Right atrium auricular region (tissue), 2 donors: ENCODE measurements around the gene CCR5AS.
"Not testable (repeated sequence)": the region's sequence is repeated elsewhere in the genome, so short reads cannot be mapped to it uniquely, and the experiment has no call there.

Experiments used
- DNase-seq: peaks from one replicate; pipeline ENCODE4 v3.0.0-alpha.2; 2019; ENCODE audit warnings: low spot score
- H3K27ac ChIP-seq, 2 donors: fragments of 200-600 bp; sonication (generic); 1 replicate in 1 of 2; 2 replicates in 1 of 2; pipeline ENCODE4 v1.5.1; 2016 to 2019
- H3K27me3 ChIP-seq, 2 donors: fragments of 200-600 bp; sonication (generic); one replicate each; pipeline versions ENCODE4 v1.5.1 to v1.6.0; 2017 to 2019
- H3K36me3 ChIP-seq: fragments of 200-600 bp; sonication (generic); one replicate; pipeline ENCODE4 v1.5.1; 2016
- H3K4me1 ChIP-seq, 2 donors: fragments of 200-600 bp; sonication (generic); one replicate each; pipeline versions ENCODE4 v1.5.1 to v1.6.0; 2017 to 2019
- H3K4me3 ChIP-seq, 2 donors: fragments of 200-600 bp; sonication (generic); 1 replicate in 1 of 2; 2 replicates in 1 of 2; pipeline ENCODE4 v1.5.1; 2017 to 2019; ENCODE audit warnings: mild to moderate bottlenecking in 1 of 2, moderate library complexity in 1 of 2
- H3K9me3 ChIP-seq, 2 donors: fragments of 200-600 bp; sonication (generic); one replicate each; pipeline ENCODE4 v1.5.1; 2019
- TF ChIP-seq, protein P1 (sequence below), 2 donors: fragments of 200-600 bp; sonication (generic); IDR thresholded peaks; one replicate each; pipeline ENCODE4 v1.5.1; 2019; ENCODE audit warnings: antibody characterized with exemption in 2 of 2

CCR5AS gene

DNA sequence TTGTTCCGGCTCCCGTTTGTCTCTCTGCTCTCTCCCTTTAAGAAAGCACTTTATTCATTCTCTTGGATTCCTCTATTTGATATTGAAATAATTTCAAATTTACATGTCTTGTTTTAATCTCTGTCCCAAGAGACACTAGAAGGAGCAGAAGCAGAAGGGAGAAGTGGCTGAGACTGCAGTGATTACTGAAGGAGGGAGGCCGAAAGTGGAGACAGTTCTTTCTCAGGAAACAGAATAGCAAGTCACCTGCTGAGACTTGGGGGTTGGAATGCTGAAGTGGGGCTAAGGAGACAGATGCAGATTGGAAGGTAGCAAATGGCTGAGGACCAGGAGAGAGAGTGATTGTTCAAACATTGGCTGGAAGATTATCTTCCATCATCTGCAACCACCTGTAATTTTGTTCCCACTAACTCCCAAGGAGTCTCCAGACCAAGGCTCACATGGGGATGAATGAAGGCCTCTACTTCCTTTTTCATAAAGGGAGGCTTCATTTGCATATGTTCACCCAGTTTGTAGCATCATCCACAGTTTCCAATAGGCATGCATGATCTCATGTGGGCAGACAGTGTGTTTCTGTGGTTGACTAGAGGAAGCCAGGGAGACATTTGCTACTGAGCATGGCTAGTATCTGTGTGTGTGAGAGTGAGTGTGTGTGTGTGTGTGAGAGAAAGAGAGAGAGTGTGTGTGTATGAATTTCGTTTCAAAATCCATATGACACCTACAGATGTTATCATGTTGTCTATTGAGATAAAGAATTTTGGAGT lies 33.8 kb upstream of the CCR5AS start:
- Histone ChIP-seq H3K4me3 (no peak overlapping the region), H3K27ac (no peak overlapping the region), H3K9me3 (no peaks in the 10 kb centered on the region), H3K36me3 (no peaks in the 10 kb centered on the region), H3K27me3 (no peaks in the 10 kb centered on the region), H3K4me1 (no peaks in the 10 kb centered on the region)
- TF ChIP-seq, protein P1, sequence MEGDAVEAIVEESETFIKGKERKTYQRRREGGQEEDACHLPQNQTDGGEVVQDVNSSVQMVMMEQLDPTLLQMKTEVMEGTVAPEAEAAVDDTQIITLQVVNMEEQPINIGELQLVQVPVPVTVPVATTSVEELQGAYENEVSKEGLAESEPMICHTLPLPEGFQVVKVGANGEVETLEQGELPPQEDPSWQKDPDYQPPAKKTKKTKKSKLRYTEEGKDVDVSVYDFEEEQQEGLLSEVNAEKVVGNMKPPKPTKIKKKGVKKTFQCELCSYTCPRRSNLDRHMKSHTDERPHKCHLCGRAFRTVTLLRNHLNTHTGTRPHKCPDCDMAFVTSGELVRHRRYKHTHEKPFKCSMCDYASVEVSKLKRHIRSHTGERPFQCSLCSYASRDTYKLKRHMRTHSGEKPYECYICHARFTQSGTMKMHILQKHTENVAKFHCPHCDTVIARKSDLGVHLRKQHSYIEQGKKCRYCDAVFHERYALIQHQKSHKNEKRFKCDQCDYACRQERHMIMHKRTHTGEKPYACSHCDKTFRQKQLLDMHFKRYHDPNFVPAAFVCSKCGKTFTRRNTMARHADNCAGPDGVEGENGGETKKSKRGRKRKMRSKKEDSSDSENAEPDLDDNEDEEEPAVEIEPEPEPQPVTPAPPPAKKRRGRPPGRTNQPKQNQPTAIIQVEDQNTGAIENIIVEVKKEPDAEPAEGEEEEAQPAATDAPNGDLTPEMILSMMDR (IDR thresholded peaks at IDR 0.05), result no peak
- no peak for DNase-seq

GRCh38 chr3:46438831-46439230 lies 32.0 kb upstream of the CCR5AS start:
- H3K36me3 ChIP-seq, result no peaks in the 10 kb centered on the region
- H3K4me3 ChIP-seq, result no peak overlapping the region
- H3K27me3 ChIP-seq, result no peaks in the 10 kb centered on the region
- TF ChIP-seq, protein P1 (IDR thresholded peaks at IDR 0.05), result no peak
- DNase-seq, result no peak
- no peak overlapping the region for H3K27ac ChIP-seq
- H3K4me1 ChIP-seq, result no peaks in the 10 kb centered on the region
- no peaks in the 10 kb centered on the region for H3K9me3 ChIP-seq

GRCh38 chr3:46435081-46435726 lies 28.3 kb upstream of the CCR5AS start:
- Histone ChIP-seq H3K4me3 (no peak overlapping the region), H3K9me3 (no peaks in the 10 kb centered on the region), H3K36me3 (no peaks in the 10 kb centered on the region), H3K27ac (no peak overlapping the region), H3K27me3 (no peaks in the 10 kb centered on the region), H3K4me1 (no peaks in the 10 kb centered on the region)
- no peak for DNase-seq
- TF ChIP-seq, protein P1 (IDR thresholded peaks at IDR 0.05), result no peak

GRCh38 chr3:46433841-46434240 lies 27.0 kb upstream of the CCR5AS start:
- no peak overlapping the region for H3K4me3 ChIP-seq
- no peaks in the 10 kb centered on the region for H3K27me3 ChIP-seq
- H3K27ac ChIP-seq, result no peak overlapping the region
- DNase-seq, result no peak
- no peaks in the 10 kb centered on the region for H3K9me3 ChIP-seq
- TF ChIP-seq, protein P1 (IDR thresholded peaks at IDR 0.05), result no peak
- no peaks in the 10 kb centered on the region for H3K36me3 ChIP-seq
- H3K4me1 ChIP-seq, result no peaks in the 10 kb centered on the region

DNA sequence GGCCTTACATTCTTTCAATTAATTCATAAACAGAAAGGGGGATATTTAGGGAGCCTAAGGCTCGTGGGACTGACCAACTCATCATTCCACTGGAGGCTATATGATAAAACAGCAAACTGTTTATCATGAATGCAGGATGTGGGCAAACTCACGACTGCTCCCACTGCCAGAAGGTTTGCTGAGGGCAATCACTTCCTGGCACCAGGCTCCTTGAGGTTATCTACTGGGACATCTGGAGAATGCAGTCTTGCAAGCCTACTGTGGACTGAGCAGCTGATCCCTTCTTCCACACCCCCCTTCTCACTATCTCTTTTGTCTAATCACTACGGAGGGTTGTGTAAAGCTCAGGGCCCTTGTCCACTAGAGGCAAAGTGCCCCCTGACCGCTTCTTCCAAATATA lies 26.3 kb upstream of the CCR5AS start:
- H3K9me3 ChIP-seq, H3K27ac ChIP-seq, H3K4me1 ChIP-seq, H3K4me3 ChIP-seq, DNase-seq, H3K27me3 ChIP-seq, H3K36me3 ChIP-seq: not testable (repeated sequence)

DNA sequence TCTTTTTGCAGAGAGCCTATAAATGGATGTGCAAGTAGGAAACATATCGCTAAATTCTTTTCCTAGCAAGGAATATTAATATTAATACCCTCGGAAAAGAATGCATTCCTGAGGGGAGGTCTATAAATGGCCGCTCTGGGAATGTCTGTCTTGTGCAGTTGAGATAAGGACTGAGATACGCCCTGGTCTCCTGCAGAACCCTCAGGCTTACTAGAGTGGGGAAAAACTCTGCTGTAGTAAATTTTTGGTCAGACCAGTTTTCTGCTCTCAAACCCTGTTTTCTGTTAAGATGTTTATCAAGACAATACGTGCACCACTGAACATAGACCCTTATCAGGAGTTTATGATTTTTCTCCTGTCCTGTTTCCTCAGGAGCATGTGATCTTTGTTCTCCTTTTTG lies 25.0 kb upstream of the CCR5AS start:
- H3K36me3 ChIP-seq, H3K9me3 ChIP-seq, H3K27ac ChIP-seq, H3K27me3 ChIP-seq, DNase-seq, H3K4me1 ChIP-seq, H3K4me3 ChIP-seq: not testable (repeated sequence)

- H3K27me3 ChIP-seq, H3K36me3 ChIP-seq, H3K4me3 ChIP-seq, DNase-seq, H3K4me1 ChIP-seq, H3K9me3 ChIP-seq, H3K27ac ChIP-seq: not testable (repeated sequence)
Measured at GRCh38 chr3:46430879-46431278, 24.0 kb upstream of the CCR5AS start.
